ENCODE results near the gene RIPOR3.
"Not testable (repeated sequence)": the region's sequence is repeated elsewhere in the genome, so short reads cannot be mapped to it uniquely, and the experiment has no call there.

RIPOR3 gene

DNA sequence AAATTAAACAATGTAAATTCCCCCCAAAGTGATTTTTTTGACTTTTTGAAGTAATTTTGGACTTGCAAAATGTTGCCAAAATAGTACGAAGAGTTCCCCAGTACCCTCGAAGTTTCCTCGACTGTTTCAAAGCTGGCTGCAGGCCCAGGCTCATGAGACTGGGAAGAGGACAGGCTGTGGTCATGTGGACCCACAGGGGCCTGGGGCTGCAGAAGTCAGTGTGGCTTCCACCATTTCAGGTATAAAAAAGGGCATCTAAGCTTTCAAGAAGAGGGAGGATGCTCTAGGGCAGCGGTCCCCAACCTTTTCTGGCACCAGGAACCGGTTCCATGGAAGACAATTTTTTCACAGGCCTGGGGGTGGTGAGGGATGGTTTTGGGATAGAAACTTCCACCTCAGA is 106.1 kb downstream of the RIPOR3 start:
- no peak for DNase-seq

- DNase-seq = no peak
Measured at GRCh38 chr20:50584687-50585086, 106.7 kb downstream of the RIPOR3 start.

DNA sequence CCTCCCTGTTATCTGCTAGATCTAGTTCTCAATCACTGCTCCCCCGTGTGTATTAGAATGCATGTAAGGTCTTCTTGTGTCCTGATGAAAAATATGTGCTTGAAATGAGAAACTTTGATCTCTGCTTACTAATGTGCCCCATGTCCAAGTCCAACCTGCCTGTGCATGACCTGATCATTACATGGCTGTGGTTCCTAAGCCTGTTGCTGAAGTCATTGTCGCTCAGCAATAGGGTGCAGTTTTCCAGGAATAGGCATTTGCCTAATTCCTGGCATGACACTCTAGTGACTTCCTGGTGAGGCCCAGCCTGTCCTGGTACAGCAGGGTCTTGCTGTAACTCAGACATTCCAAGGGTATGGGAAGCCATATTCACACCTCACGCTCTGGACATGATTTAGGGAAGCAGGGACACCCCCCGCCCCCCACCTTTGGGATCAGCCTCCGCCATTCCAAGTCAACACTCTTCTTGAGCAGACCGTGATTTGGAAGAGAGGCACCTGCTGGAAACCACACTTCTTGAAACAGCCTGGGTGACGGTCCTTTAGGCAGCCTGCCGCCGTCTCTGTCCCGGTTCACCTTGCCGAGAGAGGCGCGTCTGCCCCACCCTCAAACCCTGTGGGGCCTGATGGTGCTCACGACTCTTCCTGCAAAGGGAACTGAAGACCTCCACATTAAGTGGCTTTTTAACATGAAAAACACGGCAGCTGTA is 107.7 kb downstream of the RIPOR3 start:
- no peak for DNase-seq

GRCh38 chr20:50582591-50583234 is 108.6 kb downstream of the RIPOR3 start:
- DNase-seq = no peak

DNA sequence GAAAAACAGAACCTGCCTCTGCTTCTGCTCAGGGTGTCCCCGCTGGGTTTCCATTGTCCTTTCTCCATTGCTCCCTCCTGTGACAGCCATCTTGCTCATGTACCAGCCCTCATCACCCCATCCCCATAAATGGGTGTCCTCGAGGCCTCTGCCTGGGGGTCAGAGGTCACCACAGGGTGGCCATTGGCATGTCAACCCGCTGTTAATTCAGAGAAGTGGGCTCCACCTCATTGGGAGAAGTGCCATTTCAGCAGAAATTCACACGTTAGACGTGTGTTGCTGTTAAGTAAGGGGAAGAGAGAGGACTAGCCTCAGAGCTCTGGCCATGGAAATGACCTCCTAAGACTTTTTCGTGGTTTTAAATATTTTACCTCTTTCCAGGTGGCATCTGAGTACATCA is 109.2 kb downstream of the RIPOR3 start:
- DNase-seq = no peak

- DNase-seq = no peak
Measured at GRCh38 chr20:50580842-50581544, 110.3 kb downstream of the RIPOR3 start.

DNA sequence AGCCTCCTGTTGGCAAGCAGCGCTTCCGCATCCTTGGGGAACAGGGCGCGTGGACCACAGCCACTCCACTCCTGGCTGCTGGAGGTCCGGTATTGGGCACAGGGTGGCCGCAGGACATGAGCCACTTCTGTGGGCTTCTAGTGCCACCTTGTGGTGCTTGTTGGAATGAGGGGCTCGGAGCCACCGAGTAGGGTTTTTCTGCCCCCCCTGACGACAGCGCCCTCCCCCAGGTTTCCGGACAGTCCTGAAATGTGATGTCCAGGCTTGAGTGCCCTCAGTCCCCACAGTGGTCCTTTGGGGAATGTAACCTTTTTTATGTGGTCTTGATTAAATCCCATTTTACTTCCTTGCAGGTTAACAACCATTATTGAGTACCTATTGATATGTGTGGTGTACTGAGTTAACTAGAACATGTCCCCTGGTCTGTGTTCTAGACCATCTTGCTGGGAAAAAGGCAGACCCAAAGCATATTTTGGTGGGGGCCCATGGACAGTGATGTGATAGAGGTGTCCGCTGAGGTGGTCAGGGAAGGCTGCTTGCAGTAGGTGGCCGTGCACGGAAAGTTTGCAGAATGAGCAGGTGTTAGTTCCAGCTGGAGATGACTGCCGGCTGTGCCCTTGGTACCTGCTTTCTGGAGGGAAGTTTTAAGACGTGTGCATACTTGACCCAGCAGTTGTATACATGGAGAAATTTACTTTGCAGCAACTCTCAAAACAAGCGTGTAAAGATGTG is 111.2 kb downstream of the RIPOR3 start:
- no peak for DNase-seq

DNA sequence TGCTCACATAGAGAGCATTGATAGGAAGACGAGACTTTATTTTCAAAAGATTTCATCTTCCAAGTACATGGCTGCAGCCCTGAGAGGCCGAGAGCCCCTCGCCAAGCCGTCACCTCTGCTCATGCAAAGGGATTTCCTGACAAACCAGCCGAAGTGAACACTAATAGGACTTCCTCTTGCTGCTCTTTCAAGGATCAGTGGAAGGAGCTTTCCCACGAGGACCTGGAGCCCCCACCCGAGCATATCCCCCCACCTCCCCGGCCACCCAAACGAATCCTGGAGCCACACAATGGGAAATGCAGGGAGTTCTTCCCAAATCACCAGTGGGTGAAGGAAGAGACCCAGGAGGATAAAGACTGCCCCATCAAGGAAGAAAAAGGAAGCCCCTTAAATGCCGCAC is 111.8 kb downstream of the RIPOR3 start:
- no peak for DNase-seq

- no peak for DNase-seq
Measured at GRCh38 chr20:50578778-50579165, 112.6 kb downstream of the RIPOR3 start.

DNA sequence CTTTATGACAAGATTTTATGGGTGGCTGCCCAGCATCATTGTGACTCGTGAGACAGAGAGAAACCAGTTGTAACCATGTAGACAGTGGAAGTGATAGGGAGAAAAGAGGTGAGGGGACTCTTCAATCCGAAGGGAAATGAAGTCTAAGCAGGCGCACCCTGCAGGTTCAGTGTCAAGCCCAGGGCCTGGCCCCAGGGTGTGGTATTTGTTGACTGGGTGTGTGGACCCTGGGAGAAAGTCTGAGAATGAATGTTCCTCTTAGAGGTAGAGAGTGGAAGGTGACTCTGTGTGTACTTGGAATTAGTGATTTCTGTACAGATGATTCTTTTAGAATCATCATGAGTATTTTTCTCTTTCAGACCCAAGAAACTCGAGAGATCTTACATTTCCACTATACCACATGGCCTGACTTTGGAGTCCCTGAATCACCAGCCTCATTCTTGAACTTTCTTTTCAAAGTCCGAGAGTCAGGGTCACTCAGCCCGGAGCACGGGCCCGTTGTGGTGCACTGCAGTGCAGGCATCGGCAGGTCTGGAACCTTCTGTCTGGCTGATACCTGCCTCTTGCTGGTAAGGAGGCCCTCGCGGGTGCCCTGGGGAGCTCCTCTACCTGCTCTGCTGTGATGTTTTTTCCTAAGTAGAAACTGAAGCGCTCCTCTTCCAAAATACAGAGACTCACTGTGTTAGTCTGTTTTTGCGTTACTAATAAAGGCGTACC is 113.1 kb downstream of the RIPOR3 start:
- no peak for DNase-seq

DNA sequence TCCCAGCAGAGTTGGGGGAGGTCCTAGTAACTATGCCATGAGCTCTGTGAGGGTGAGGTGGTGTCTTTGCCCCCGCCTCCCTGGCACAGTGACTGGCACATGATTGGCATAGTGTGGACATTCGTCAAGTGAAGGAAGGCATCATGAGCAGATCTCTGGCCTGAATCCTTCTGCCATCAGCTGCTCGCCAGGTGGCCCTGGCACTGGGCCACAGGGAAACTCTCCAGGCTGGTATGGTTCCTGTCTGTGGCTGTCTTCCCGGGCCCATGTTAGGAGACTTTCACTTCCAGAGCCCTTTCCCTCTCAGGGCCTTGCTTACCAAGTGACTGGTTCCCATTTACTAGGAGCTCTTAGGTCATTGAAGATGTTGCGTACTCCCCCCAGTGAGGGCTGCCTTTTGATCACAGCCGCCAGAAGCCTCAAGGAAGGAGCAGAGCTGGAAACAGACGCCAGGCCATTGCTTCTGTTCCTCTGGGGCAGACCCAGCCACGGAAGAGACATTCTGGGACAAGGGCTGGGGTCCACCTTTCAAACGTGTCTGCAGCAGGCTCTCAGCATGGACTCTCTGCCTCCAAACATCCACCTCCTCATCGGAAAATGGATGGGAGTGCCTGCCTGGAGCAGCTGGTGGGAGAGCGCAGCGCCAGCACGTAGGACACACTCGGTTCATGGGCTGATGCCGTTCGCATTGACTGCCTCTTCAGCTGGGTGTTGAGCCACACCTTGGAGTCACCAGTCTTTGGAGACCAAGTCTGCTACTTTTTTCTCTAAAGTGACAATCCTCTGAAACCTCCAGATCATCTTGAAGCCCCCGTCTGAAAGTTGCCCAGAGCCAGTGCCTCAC is 113.9 kb downstream of the RIPOR3 start:
- DNase-seq = no peak

DNA sequence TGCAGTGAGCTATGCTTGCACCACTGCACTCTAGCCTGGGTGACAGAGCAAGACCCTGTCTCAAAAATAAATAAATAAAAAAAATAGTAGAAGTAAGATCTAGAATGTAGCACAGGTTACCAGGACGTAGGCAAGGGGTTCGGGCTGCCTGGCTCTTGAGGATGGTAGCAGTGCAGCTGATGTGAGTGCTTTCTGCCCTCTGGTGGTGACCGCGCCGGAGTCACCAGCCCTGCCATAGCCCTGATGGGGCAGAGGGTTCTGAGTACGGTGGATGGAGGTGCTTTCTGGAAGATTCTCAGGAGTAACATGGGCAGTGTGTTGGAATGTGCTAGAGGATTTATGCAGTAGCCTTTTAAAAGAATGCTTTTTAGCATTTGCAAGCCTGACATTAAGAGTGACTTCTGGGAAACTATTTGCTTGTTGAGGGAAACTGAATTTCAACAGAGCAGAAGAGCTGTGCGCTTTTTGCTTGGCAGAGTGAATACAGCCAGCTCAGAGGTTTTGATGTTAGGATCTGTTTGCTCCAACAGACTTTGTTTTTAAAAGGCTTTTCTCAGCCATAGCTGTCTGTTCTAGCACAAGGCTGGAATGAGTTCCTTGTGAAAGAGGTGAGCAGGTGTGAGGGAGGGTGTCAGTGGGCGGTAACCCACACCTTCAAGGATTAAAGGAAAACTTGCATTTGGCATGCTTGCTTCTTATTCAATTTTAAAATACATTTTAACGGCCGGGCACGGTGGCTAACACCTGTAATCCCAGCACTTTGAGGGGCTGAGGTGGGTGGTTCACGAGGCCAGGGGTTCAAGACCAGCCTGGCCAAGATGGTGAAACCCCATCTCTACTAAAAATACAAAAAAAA is 115.2 kb downstream of the RIPOR3 start:
- no peak for DNase-seq

GRCh38 chr20:50574586-50574985 is 116.8 kb downstream of the RIPOR3 start:
- no peak for DNase-seq

- no peak for DNase-seq
Measured at GRCh38 chr20:50574108-50574507, 117.2 kb downstream of the RIPOR3 start.

- DNase-seq = peak; percentile 53
Measured at GRCh38 chr20:50572938-50573777, 118.2 kb downstream of the RIPOR3 start.

- DNase-seq = no peak
Measured at GRCh38 chr20:50571466-50571865, 119.9 kb downstream of the RIPOR3 start.

DNA sequence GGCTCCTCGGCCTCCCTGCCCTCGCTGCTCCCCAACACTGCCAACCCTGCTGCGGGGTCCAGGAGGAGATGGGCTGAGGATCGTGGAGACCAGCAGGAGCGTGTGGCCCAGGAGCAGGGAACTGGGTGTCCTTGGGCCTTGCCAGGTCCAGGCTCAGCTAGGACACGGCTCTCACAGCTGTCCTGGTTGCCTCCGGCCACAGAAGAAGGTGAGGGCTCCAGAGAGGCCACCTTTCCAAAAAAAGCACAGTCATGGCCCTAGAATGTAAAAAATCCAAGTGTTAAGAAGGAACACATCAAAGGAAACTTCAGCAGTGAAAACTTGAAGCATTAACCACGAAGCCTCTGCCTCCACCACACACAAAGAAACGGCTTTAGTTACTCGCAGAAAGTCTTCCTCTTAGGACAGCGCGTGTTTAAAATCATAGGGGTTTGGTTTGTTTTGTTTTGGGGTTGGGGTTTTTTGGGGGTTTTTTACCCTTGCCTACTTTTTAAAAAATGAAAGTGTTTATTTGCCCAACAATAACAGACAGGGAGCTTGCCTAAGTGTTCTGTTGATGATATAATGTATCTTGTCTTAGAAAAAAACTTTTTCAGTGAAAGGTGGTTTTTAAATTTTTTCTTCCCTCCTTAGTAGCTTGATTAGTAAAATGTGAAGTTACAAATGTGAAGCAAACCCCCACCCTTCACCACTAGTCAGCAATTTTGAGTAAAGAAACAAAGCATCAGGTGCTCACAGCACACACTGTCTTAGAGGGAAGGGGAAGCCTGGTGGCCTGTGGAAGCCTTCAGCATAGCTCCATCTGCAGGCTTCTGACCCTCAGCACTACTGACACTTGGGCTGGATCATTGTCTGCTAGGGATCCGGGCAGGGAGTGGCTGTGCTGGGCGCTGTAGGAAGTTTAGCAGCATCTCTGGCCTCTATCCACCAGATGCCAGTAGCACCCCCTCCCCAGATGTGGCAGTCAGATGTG is 121.2 kb downstream of the RIPOR3 start:
- DNase-seq = no peak

GRCh38 chr20:50569487-50569863 is 121.9 kb downstream of the RIPOR3 start:
- not testable (repeated sequence) for DNase-seq

GRCh38 chr20:50568549-50568942 is 122.8 kb downstream of the RIPOR3 start:
- no peak for DNase-seq

Data from GF-D8 (cell line).